SK-N-SH (cell line): Measurements from ENCODE around the gene SERPINI1. TPM values are rescaled to one million over a fixed set of nuclear protein-coding genes. Genes with fewer than 3 reads are reported as not detected.

Experiments used
- CTCF ChIA-PET: fragments of 300-600, 350-600 bp; formaldehyde crosslinking; extraction: SDS; loops from one replicate; lab custom pipeline; 2021; lab: Yijun Ruan, JAX
- POLR2A ChIA-PET: fragments of 350-600 bp; sonication (Branson Sonifier 250); formaldehyde crosslinking; extraction: SDS; loops from one replicate; lab custom pipeline; 2020; ENCODE audit warnings: antibody characterized with exemption, inconsistent platforms; lab: Yijun Ruan, JAX
- DNase-seq: peaks from one replicate; pipeline ENCODE4 v3.0.0; 2012
- H2AFZ ChIP-seq: fragments of 200-600 bp; sonication (generic); 2 replicates; pipeline ENCODE4 v1.8.1; 2016; ENCODE audit warnings: antibody characterized with exemption, mild to moderate bottlenecking, low read depth
- H3F3A ChIP-seq: fragments of 200-600 bp; sonication (generic); replicated peaks from 2 replicates; pipeline ENCODE3; 2016; ENCODE audit warnings: antibody characterized with exemption, mild to moderate bottlenecking; ENCODE audit not compliant: insufficient read depth
- H3K27ac ChIP-seq, 2 experiments: fragments of 200-500 bp in 1 of 2; fragments of 200-600 bp in 1 of 2; sonication (Bioruptor generic) in 1 of 2; sonication (generic), shearing (Covaris generic) in 1 of 2; 2 replicates each; pipeline versions ENCODE4 v1.5.1 to v1.6.1; 2014 to 2016; ENCODE audit warnings: low read depth in 2 of 2, inconsistent platforms in 1 of 2, low read length in 1 of 2, mild to moderate bottlenecking in 1 of 2, mixed read lengths in 1 of 2
- H3K27me3 ChIP-seq: fragments of 200-600 bp; sonication (generic), shearing (Covaris generic); 2 replicates; pipeline ENCODE4 v1.6.1; 2016; ENCODE audit warnings: mixed run types; ENCODE audit not compliant: insufficient read depth
- H3K36me3 ChIP-seq, 2 experiments: fragments of 200-500 bp in 1 of 2; fragments of 200-600 bp in 1 of 2; sonication (Bioruptor generic) in 1 of 2; sonication (generic) in 1 of 2; replicated peaks in 1 of 2; 2 replicates each; pipeline versions ENCODE3 to v1.5.1; 2014 to 2016; ENCODE audit warnings: low read length in 1 of 2, mild to moderate bottlenecking in 1 of 2; ENCODE audit not compliant: insufficient read depth in 2 of 2, control insufficient read depth in 1 of 2
- H3K4me1 ChIP-seq, 2 experiments: fragments of 200-500 bp in 1 of 2; fragments of 200-600 bp in 1 of 2; sonication (Bioruptor generic) in 1 of 2; sonication (generic), shearing (Covaris generic) in 1 of 2; 2 replicates each; pipeline versions ENCODE4 v1.5.1 to v1.6.1; 2014 to 2016; ENCODE audit warnings: low read depth in 1 of 2, low read length in 1 of 2, mixed run types in 1 of 2; ENCODE audit not compliant: insufficient read depth in 2 of 2, control insufficient read depth in 1 of 2
- H3K4me2 ChIP-seq: fragments of 200-600 bp; sonication (generic), shearing (Covaris generic); 2 replicates; pipeline ENCODE4 v1.6.1; 2017; ENCODE audit warnings: mixed run types
- H3K4me3 ChIP-seq, 2 experiments: fragments of 200-500 bp in 1 of 2; fragments of 200-600 bp in 1 of 2; sonication (Bioruptor generic) in 1 of 2; sonication (generic), shearing (Covaris generic) in 1 of 2; 2 replicates each; pipeline versions ENCODE4 v1.5.1 to v1.8.1; 2014 to 2016; ENCODE audit warnings: low read depth in 2 of 2, inconsistent platforms in 1 of 2, low read length in 1 of 2, mild to moderate bottlenecking in 1 of 2, mixed read lengths in 1 of 2, moderate library complexity in 1 of 2
- H3K79me2 ChIP-seq: fragments of 200-600 bp; sonication (generic); 2 replicates; pipeline ENCODE4 v1.8.1; 2017; ENCODE audit warnings: mild to moderate bottlenecking; ENCODE audit not compliant: insufficient read depth
- H3K9ac ChIP-seq: fragments of 200-600 bp; sonication (generic); 2 replicates; pipeline ENCODE4 v1.6.1; 2017; ENCODE audit warnings: mixed run types
- H3K9me2 ChIP-seq: fragments of 200-600 bp; sonication (generic); 2 replicates; pipeline ENCODE4 v1.6.1; 2017; ENCODE audit warnings: mixed run types
- H3K9me3 ChIP-seq: fragments of 200-600 bp; sonication (generic); 2 replicates; pipeline ENCODE4 v1.6.1; 2017; ENCODE audit warnings: mixed run types, mild to moderate bottlenecking, moderate library complexity
- H4K20me1 ChIP-seq: fragments of 200-600 bp; sonication (generic); 2 replicates; pipeline ENCODE4 v1.6.1; 2017; ENCODE audit warnings: mild to moderate bottlenecking, mixed run types; ENCODE audit not compliant: insufficient read depth
- CHD2 ChIP-seq: fragments of 150-350 bp; IDR thresholded peaks from 2 replicates; pipeline ENCODE4 v1.6.1; 2018; ENCODE audit warnings: low read length; ENCODE audit not compliant: partially characterized antibody
- EZH2phosphoT487 ChIP-seq: fragments of 200-600 bp; sonication (generic); IDR thresholded peaks from 2 replicates; pipeline ENCODE4 v1.6.1; 2017; ENCODE audit warnings: low read depth, mixed run types, mild to moderate bottlenecking, antibody characterized with exemption, moderate library complexity, borderline replicate concordance
- FOXJ3 ChIP-seq: sonication (generic); formaldehyde crosslinking; IDR thresholded peaks from 2 replicates; pipeline ENCODE4 v1.5.1; 2020; ENCODE audit warnings: mild to moderate bottlenecking, missing genetic modification reagents
- GABPA ChIP-seq: IDR thresholded peaks from 2 replicates; pipeline ENCODE4 v1.4.0; 2012; ENCODE audit warnings: low read depth, mild to moderate bottlenecking
- NRF1 ChIP-seq: IDR thresholded peaks from 2 replicates; pipeline ENCODE4 v1.6.1; 2012; ENCODE audit warnings: low read depth, mild to moderate bottlenecking, low read length
- RAD21 ChIP-seq: IDR thresholded peaks from 2 replicates; pipeline ENCODE4 v1.6.1; 2012; ENCODE audit warnings: mild to moderate bottlenecking, low read length
- REST ChIP-seq: IDR thresholded peaks from 2 replicates; pipeline ENCODE4 v1.6.1; 2012; ENCODE audit warnings: mild to moderate bottlenecking, low read depth, low read length, moderate library complexity
- RFX5 ChIP-seq: IDR thresholded peaks from 2 replicates; pipeline ENCODE4 v1.6.1; 2012; ENCODE audit warnings: mild to moderate bottlenecking, improper control_type of control experiment, low read length
- RXRA ChIP-seq: IDR thresholded peaks from 2 replicates; pipeline ENCODE4 v1.4.0; 2012; ENCODE audit warnings: low read depth, mild to moderate bottlenecking, borderline replicate concordance
- SIN3A ChIP-seq: IDR thresholded peaks from 2 replicates; pipeline ENCODE4 v1.6.1; 2012; ENCODE audit warnings: low read depth, mild to moderate bottlenecking, low read length, moderate library complexity, borderline replicate concordance
- TAF1 ChIP-seq: IDR thresholded peaks from 2 replicates; pipeline ENCODE4 v1.6.1; 2012; ENCODE audit warnings: low read depth, mild to moderate bottlenecking, low read length, moderate library complexity, borderline replicate concordance
- WGBS: methylation state at CpG from one replicate; pipeline ENCODE4 v1.1.6; 2017; ENCODE audit warnings: low lambda C conversion rate; 5-methylcytosine and 5-hydroxymethylcytosine counted together
- polyA plus RNA-seq, 3 experiments: library from polyadenylated mRNA; depleted of rRNA; stranded (reverse); fragments of >200 nt; gene quantifications; 2 replicates each; pipeline ENCODE4 v1.2.3, GENCODE V29; 2012

The SERPINI1 gene
- polyA plus RNA-seq, 1 of the 3 experiments (the other 2 are of a cell fraction): 1.9 TPM

- Histone ChIP-seq H3K4me1 (no peaks in the 10 kb centered on the region), H4K20me1 (no peaks in the 10 kb centered on the region), H3K4me2 (no peak overlapping the region), H3K36me3 (no peaks in the 10 kb centered on the region), H3K9me3 (no peaks in the 10 kb centered on the region), H3K79me2 (no peaks in the 10 kb centered on the region), H3K27ac (no peak overlapping the region), H3K27me3 (no peaks in the 10 kb centered on the region), H3F3A (no peaks in the 10 kb centered on the region), H3K4me3 (no peak overlapping the region), H3K9ac (no peak overlapping the region), H3K9me2 (no peaks in the 10 kb centered on the region), H2AFZ (no peak overlapping the region)
- POLR2A ChIA-PET: no interaction called here
- 64% methylated on average over 1 of the region's 1 CpG for WGBS
- CTCF ChIA-PET: interaction anchor here (1.0 to 1.2 kb wide), 2 partner anchors 8 to 13 kb away, joined by 3 to 5 read pairs; no protein-coding TSS in a partner anchor
- TF ChIP-seq SIN3A: no peak
- no peak for TF ChIP-seq EZH2phosphoT487
- no peak for TF ChIP-seq REST
- no peak for TF ChIP-seq GABPA
- TF ChIP-seq RFX5: no peak
- TF ChIP-seq FOXJ3 (CRISPR knock-in tag): no peak
- no peak for TF ChIP-seq RAD21
- DNase-seq: no peak
Measured at GRCh38 chr3:167866331-167866730, 130.8 kb downstream of the SERPINI1 start.

GRCh38 chr3:167867981-167868380 is 132.5 kb downstream of the SERPINI1 start:
- Histone ChIP-seq H3K4me2 (no peak overlapping the region), H3K9ac (no peak overlapping the region), H3K4me3 (no peak overlapping the region), H3K9me2 (no peaks in the 10 kb centered on the region), H3K27me3 (no peaks in the 10 kb centered on the region), H3K79me2 (no peaks in the 10 kb centered on the region), H2AFZ (no peak overlapping the region), H3K9me3 (no peaks in the 10 kb centered on the region), H3F3A (no peaks in the 10 kb centered on the region), H3K4me1 (no peaks in the 10 kb centered on the region), H3K36me3 (no peaks in the 10 kb centered on the region), H3K27ac (no peak overlapping the region), H4K20me1 (no peaks in the 10 kb centered on the region)
- ChIA-PET CTCF (no interaction called here), POLR2A (no interaction called here)
- 26% methylated on average over 1 of the region's 1 CpG for WGBS
- no peak for TF ChIP-seq RAD21
- no peak for TF ChIP-seq TAF1
- TF ChIP-seq RXRA: no peak
- TF ChIP-seq NRF1: no peak
- TF ChIP-seq CHD2: no peak
- no peak for TF ChIP-seq FOXJ3 (CRISPR knock-in tag)
- no peak for DNase-seq
